Measurements from ENCODE around the gene RUVBL2.
"Not testable (repeated sequence)": the region's sequence is repeated elsewhere in the genome, so short reads cannot be mapped to it uniquely, and the experiment has no call there.

RUVBL2 gene

GRCh38 chr19:49042177-49042576 lies 48.5 kb downstream of the RUVBL2 start:
- Histone ChIP-seq H3K79me2 (ENCODE audit: low read length) (no peaks in the 10 kb centered on the region), H3K4me2 (ENCODE audit: low read length) (no peak overlapping the region), H3K4me1 (ENCODE audit: low read length) (no peaks in the 10 kb centered on the region), H4K20me1 (ENCODE audit: insufficient read depth, low read length) (no peaks in the 10 kb centered on the region), H3K9ac (ENCODE audit: low read length) (no peak overlapping the region), H3K36me3 (replicated peaks; ENCODE audit: low read depth, low read length) (no peaks in the 10 kb centered on the region), H3K4me3 (ENCODE audit: low read length) (no peak overlapping the region), H3K27ac (ENCODE audit: low read length) (no peak overlapping the region), H3K27me3 (ENCODE audit: low read depth, low read length) (no peaks in the 10 kb centered on the region), H3K9me3 (ENCODE audit: insufficient read depth, low read length) (no peaks in the 10 kb centered on the region), H2AFZ (ENCODE audit: low read depth, low read length) (no peak overlapping the region)
- TF ChIP-seq EZH2phosphoT487 (IDR thresholded peaks at IDR 0.05; ENCODE audit: low read depth): no peak
- TF ChIP-seq CTCF (IDR thresholded peaks at IDR 0.05; ENCODE audit: low read depth, low read length): no peak

GRCh38 chr19:49042666-49043065 lies 49.0 kb downstream of the RUVBL2 start:
- not testable (repeated sequence) for H3K36me3 ChIP-seq (replicated peaks; ENCODE audit: low read depth, low read length); H3K4me2 ChIP-seq (ENCODE audit: low read length); H3K79me2 ChIP-seq (ENCODE audit: low read length); H2AFZ ChIP-seq (ENCODE audit: low read depth, low read length); H3K9ac ChIP-seq (ENCODE audit: low read length); H3K27ac ChIP-seq (ENCODE audit: low read length); H3K4me1 ChIP-seq (ENCODE audit: low read length); H3K9me3 ChIP-seq (ENCODE audit: insufficient read depth, low read length); H4K20me1 ChIP-seq (ENCODE audit: insufficient read depth, low read length); H3K4me3 ChIP-seq (ENCODE audit: low read length); H3K27me3 ChIP-seq (ENCODE audit: low read depth, low read length)

GRCh38 chr19:49043548-49043947 lies 49.9 kb downstream of the RUVBL2 start, which contains the start of gene CGB5:
TSS of gene CGB5 (plus strand) at chr19:49043848. CDS start at chr19:49044210, 362 bp downstream.
- not testable (repeated sequence) for H3K36me3 ChIP-seq (replicated peaks; ENCODE audit: low read depth, low read length); H3K9me3 ChIP-seq (ENCODE audit: insufficient read depth, low read length); H3K9ac ChIP-seq (ENCODE audit: low read length); H3K27me3 ChIP-seq (ENCODE audit: low read depth, low read length); H3K4me2 ChIP-seq (ENCODE audit: low read length); H2AFZ ChIP-seq (ENCODE audit: low read depth, low read length); H3K27ac ChIP-seq (ENCODE audit: low read length); H3K4me1 ChIP-seq (ENCODE audit: low read length); H3K79me2 ChIP-seq (ENCODE audit: low read length); H4K20me1 ChIP-seq (ENCODE audit: insufficient read depth, low read length); H3K4me3 ChIP-seq (ENCODE audit: low read length)

GRCh38 chr19:49049011-49049410 lies 55.3 kb downstream of the RUVBL2 start, which contains the start of gene CGB8:
TSS of gene CGB8 (minus strand) at chr19:49049111. CDS start at chr19:49048739, 372 bp downstream.
- H3K4me1 ChIP-seq (ENCODE audit: low read length); H3K27ac ChIP-seq (ENCODE audit: low read length); H3K4me2 ChIP-seq (ENCODE audit: low read length); H3K4me3 ChIP-seq (ENCODE audit: low read length); H2AFZ ChIP-seq (ENCODE audit: low read depth, low read length); H3K36me3 ChIP-seq (replicated peaks; ENCODE audit: low read depth, low read length); H3K79me2 ChIP-seq (ENCODE audit: low read length); H3K9ac ChIP-seq (ENCODE audit: low read length); H3K27me3 ChIP-seq (ENCODE audit: low read depth, low read length); H4K20me1 ChIP-seq (ENCODE audit: insufficient read depth, low read length); H3K9me3 ChIP-seq (ENCODE audit: insufficient read depth, low read length): not testable (repeated sequence)

- H3K4me2 ChIP-seq (ENCODE audit: low read length); H4K20me1 ChIP-seq (ENCODE audit: insufficient read depth, low read length); H3K4me3 ChIP-seq (ENCODE audit: low read length); H3K36me3 ChIP-seq (replicated peaks; ENCODE audit: low read depth, low read length); H2AFZ ChIP-seq (ENCODE audit: low read depth, low read length); H3K4me1 ChIP-seq (ENCODE audit: low read length); H3K9ac ChIP-seq (ENCODE audit: low read length); H3K79me2 ChIP-seq (ENCODE audit: low read length); H3K27me3 ChIP-seq (ENCODE audit: low read depth, low read length); H3K9me3 ChIP-seq (ENCODE audit: insufficient read depth, low read length); H3K27ac ChIP-seq (ENCODE audit: low read length): not testable (repeated sequence)
Observed at GRCh38 chr19:49049834-49050233, 56.1 kb downstream of the RUVBL2 start.

- not testable (repeated sequence) for H3K4me2 ChIP-seq (ENCODE audit: low read length); H4K20me1 ChIP-seq (ENCODE audit: insufficient read depth, low read length); H3K4me3 ChIP-seq (ENCODE audit: low read length); H3K9me3 ChIP-seq (ENCODE audit: insufficient read depth, low read length); H3K27ac ChIP-seq (ENCODE audit: low read length); H3K79me2 ChIP-seq (ENCODE audit: low read length); H3K36me3 ChIP-seq (replicated peaks; ENCODE audit: low read depth, low read length); H3K9ac ChIP-seq (ENCODE audit: low read length); H2AFZ ChIP-seq (ENCODE audit: low read depth, low read length); H3K4me1 ChIP-seq (ENCODE audit: low read length); H3K27me3 ChIP-seq (ENCODE audit: low read depth, low read length)
Observed at GRCh38 chr19:49050376-49051033, 56.8 kb downstream of the RUVBL2 start.
